DOHH2 (cell line): ENCODE data around the gene MYF6.

Source experiments
- H3F3A ChIP-seq: fragments of 200-600 bp; sonication (generic), shearing (Covaris generic); 2 replicates; pipeline ENCODE4 v1.6.0; 2016; ENCODE audit warnings: antibody characterized with exemption, mild to moderate bottlenecking; ENCODE audit not compliant: control insufficient read depth, insufficient read depth
- H3K27ac ChIP-seq: fragments of 200-600 bp; sonication (generic); 2 replicates; pipeline ENCODE4 v1.5.1; 2014; ENCODE audit warnings: low read depth, mild to moderate bottlenecking, low read length, moderate library complexity
- H3K27me3 ChIP-seq: fragments of 200-600 bp; sonication (generic); 2 replicates; pipeline ENCODE4 v1.6.1; 2014; ENCODE audit warnings: mild to moderate bottlenecking, low read length, mixed read lengths; ENCODE audit not compliant: control insufficient read depth
- H3K36me3 ChIP-seq: fragments of 200-600 bp; sonication (generic); 2 replicates; pipeline ENCODE4 v1.6.1; 2014; ENCODE audit warnings: mild to moderate bottlenecking, low read length, moderate library complexity, mixed read lengths; ENCODE audit not compliant: control insufficient read depth
- H3K4me1 ChIP-seq: fragments of 200-600 bp; sonication (generic); 2 replicates; pipeline ENCODE4 v1.6.1; 2014; ENCODE audit warnings: mild to moderate bottlenecking, low read length, mixed read lengths; ENCODE audit not compliant: control insufficient read depth
- H3K4me2 ChIP-seq: fragments of 200-600 bp; sonication (generic); 2 replicates; pipeline ENCODE4 v1.6.0; 2014; ENCODE audit warnings: mild to moderate bottlenecking, low read length, moderate library complexity
- H3K4me3 ChIP-seq: fragments of 200-600 bp; sonication (generic); 2 replicates; pipeline ENCODE4 v1.5.1; 2014; ENCODE audit warnings: mild to moderate bottlenecking, low read length, mixed read lengths
- H3K79me2 ChIP-seq: fragments of 200-600 bp; sonication (generic); 2 replicates; pipeline ENCODE4 v1.6.1; 2014; ENCODE audit warnings: mild to moderate bottlenecking, low read length, mixed read lengths; ENCODE audit not compliant: control insufficient read depth
- H3K9me2 ChIP-seq: fragments of 200-600 bp; sonication (generic); replicated peaks from 2 replicates; pipeline ENCODE4 v1.6.1; 2014; ENCODE audit warnings: mild to moderate bottlenecking, low read length, mixed read lengths; ENCODE audit not compliant: control insufficient read depth
- H3K9me3 ChIP-seq: fragments of 200-600 bp; sonication (generic); 2 replicates; pipeline ENCODE4 v1.6.1; 2014; ENCODE audit warnings: antibody characterized with exemption, low read length, mixed read lengths; ENCODE audit not compliant: control insufficient read depth, insufficient read depth
- H4K20me1 ChIP-seq: fragments of 200-600 bp; sonication (generic); 2 replicates; pipeline ENCODE4 v1.6.0; 2014; ENCODE audit warnings: low read depth, mild to moderate bottlenecking, antibody characterized with exemption, low read length, moderate library complexity; ENCODE audit not compliant: control insufficient read depth, insufficient read depth
- EZH2phosphoT487 ChIP-seq: fragments of 200-600 bp; sonication (generic); IDR thresholded peaks from 2 replicates; pipeline ENCODE4 v1.6.1; 2017; ENCODE audit warnings: borderline replicate concordance, mild to moderate bottlenecking, antibody characterized with exemption, low read length, moderate library complexity, mixed read lengths
- TF ChIP-seq, protein P1 (sequence below): fragments of 200-600 bp; sonication (generic); IDR thresholded peaks from one replicate; pipeline ENCODE4 v1.5.1; 2014; ENCODE audit warnings: antibody characterized with exemption, mild to moderate bottlenecking, low read depth, low read length; ENCODE audit not compliant: poor library complexity, severe bottlenecking

Gene MYF6

GRCh38 chr12:80684077-80684495 lies 23.3 kb upstream of the MYF6 start:
- Histone ChIP-seq H3K4me2 (no peak overlapping the region), H3K79me2 (no peaks in the 10 kb centered on the region), H3F3A (no peaks in the 10 kb centered on the region), H3K27me3 (no peaks in the 10 kb centered on the region), H4K20me1 (no peaks in the 10 kb centered on the region), H3K9me2 (no peaks in the 10 kb centered on the region), H3K27ac (no peak overlapping the region), H3K4me3 (no peak overlapping the region), H3K36me3 (no peaks in the 10 kb centered on the region), H3K4me1 (no peaks in the 10 kb centered on the region), H3K9me3 (0 out of 2 replicates have a peak, but pooled peaks cover 3% of the 10 kb centered on the region)
- TF ChIP-seq, protein P1, sequence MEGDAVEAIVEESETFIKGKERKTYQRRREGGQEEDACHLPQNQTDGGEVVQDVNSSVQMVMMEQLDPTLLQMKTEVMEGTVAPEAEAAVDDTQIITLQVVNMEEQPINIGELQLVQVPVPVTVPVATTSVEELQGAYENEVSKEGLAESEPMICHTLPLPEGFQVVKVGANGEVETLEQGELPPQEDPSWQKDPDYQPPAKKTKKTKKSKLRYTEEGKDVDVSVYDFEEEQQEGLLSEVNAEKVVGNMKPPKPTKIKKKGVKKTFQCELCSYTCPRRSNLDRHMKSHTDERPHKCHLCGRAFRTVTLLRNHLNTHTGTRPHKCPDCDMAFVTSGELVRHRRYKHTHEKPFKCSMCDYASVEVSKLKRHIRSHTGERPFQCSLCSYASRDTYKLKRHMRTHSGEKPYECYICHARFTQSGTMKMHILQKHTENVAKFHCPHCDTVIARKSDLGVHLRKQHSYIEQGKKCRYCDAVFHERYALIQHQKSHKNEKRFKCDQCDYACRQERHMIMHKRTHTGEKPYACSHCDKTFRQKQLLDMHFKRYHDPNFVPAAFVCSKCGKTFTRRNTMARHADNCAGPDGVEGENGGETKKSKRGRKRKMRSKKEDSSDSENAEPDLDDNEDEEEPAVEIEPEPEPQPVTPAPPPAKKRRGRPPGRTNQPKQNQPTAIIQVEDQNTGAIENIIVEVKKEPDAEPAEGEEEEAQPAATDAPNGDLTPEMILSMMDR: no peak
- TF ChIP-seq EZH2phosphoT487: no peak

- no peak overlapping the region for H3K27ac ChIP-seq
- no peaks in the 10 kb centered on the region for H3K27me3 ChIP-seq
- peaks cover 3% of the 10 kb centered on the region; the same call in 1 of the 2 replicates for H3K36me3 ChIP-seq
- no peak for TF ChIP-seq EZH2phosphoT487
- TF ChIP-seq, protein P1: no peak
- no peaks in the 10 kb centered on the region for H3F3A ChIP-seq
- no peaks in the 10 kb centered on the region for H3K79me2 ChIP-seq
- no peaks in the 10 kb centered on the region for H4K20me1 ChIP-seq
- peaks cover 32% of the 10 kb centered on the region for H3K4me1 ChIP-seq
- no peaks in the 10 kb centered on the region for H3K9me3 ChIP-seq
- no peaks in the 10 kb centered on the region for H3K9me2 ChIP-seq
- H3K4me2 ChIP-seq: no peak overlapping the region
- H3K4me3 ChIP-seq: no peak overlapping the region
Measured at GRCh38 chr12:80690090-80690489, 17.3 kb upstream of the MYF6 start.

DNA sequence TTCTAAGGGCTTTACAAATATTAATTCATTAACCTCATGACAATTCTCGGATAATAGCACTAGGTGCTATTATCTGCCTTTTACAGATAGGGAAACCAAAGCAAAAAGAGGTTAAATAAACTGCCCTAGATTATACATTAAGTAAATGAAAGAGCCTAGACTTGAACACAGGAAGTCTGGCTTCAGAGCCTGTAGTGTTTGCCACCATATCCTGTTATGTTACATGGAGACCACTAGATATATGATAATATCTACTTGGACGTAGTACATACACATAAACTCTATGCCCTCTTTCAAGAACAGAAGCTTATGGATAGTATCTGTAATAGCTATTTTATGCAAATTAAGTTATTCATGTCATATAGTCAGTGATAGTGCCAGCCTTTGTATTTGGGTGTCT lies 16.9 kb upstream of the MYF6 start:
- H3K4me1 ChIP-seq: peaks cover 32% of the 10 kb centered on the region
- TF ChIP-seq, protein P1: no peak
- TF ChIP-seq EZH2phosphoT487: no peak
- no peaks in the 10 kb centered on the region for H3K9me2 ChIP-seq
- no peaks in the 10 kb centered on the region for H3F3A ChIP-seq
- H3K9me3 ChIP-seq: no peaks in the 10 kb centered on the region
- H3K79me2 ChIP-seq: no peaks in the 10 kb centered on the region
- no peak overlapping the region for H3K4me3 ChIP-seq
- no peaks in the 10 kb centered on the region for H3K27me3 ChIP-seq
- H3K36me3 ChIP-seq: peaks cover 3% of the 10 kb centered on the region; the same call in 1 of the 2 replicates
- H4K20me1 ChIP-seq: no peaks in the 10 kb centered on the region
- no peak overlapping the region for H3K27ac ChIP-seq
- H3K4me2 ChIP-seq: no peak overlapping the region

GRCh38 chr12:80692114-80692513 lies 15.3 kb upstream of the MYF6 start:
- Histone ChIP-seq H3K27ac (no peak overlapping the region), H3K27me3 (no peaks in the 10 kb centered on the region), H3K9me3 (no peaks in the 10 kb centered on the region), H3F3A (no peaks in the 10 kb centered on the region), H3K9me2 (no peaks in the 10 kb centered on the region), H3K79me2 (no peaks in the 10 kb centered on the region), H3K4me3 (peak overlapping the region; percentile 42), H3K36me3 (peaks cover 3% of the 10 kb centered on the region; the same call in 1 of the 2 replicates), H3K4me1 (peaks cover 32% of the 10 kb centered on the region), H3K4me2 (peak overlapping the region; percentile 54), H4K20me1 (no peaks in the 10 kb centered on the region)
- TF ChIP-seq EZH2phosphoT487: no peak
- TF ChIP-seq, protein P1: no peak
